Effector memory CD8-positive, alpha-beta T cell (primary cell): ENCODE results near the gene PGAP1.
"Not testable (repeated sequence)": the region's sequence is repeated elsewhere in the genome, so short reads cannot be mapped to it uniquely, and the experiment has no call there.

Experiments
- ATAC-seq: fragments of 150-1000 bp; cut with Tn5 transposase; replicated peaks from 2 replicates; pipeline ENCODE4 v1.10.0; 2021; ENCODE audit warnings: mild to moderate bottlenecking, moderate library complexity
- DNase-seq, 3 experiments: peaks; one replicate each; pipeline ENCODE4 v3.0.0; 2021
- H3K27ac Mint-ChIP-seq, 2 donors: one replicate each; pipeline ENCODE4 v1.8.0; 2022; ENCODE audit warnings: mild to moderate bottlenecking in 2 of 2, mixed read lengths in 2 of 2, moderate library complexity in 2 of 2
- H3K27me3 Mint-ChIP-seq, 2 donors: one replicate each; pipeline ENCODE4 v1.8.0; 2022; ENCODE audit warnings: mixed read lengths in 2 of 2
- H3K36me3 Mint-ChIP-seq: one replicate; pipeline ENCODE4 v1.8.0; 2022; ENCODE audit warnings: mild to moderate bottlenecking, moderate library complexity, mixed read lengths; ENCODE audit not compliant: insufficient read depth
- H3K4me1 Mint-ChIP-seq, 2 donors: one replicate each; pipeline ENCODE4 v1.8.0; 2022; ENCODE audit warnings: low read depth in 2 of 2, mixed read lengths in 2 of 2
- H3K4me3 Mint-ChIP-seq, 2 donors: one replicate each; pipeline ENCODE4 v1.8.0; 2022; ENCODE audit warnings: mild to moderate bottlenecking in 2 of 2, mixed read lengths in 2 of 2, moderate library complexity in 2 of 2
- H3K9me3 Mint-ChIP-seq, 2 donors: one replicate each; pipeline ENCODE4 v1.8.0; 2022; ENCODE audit warnings: mixed read lengths in 2 of 2

Gene PGAP1

GRCh38 chr2:196905365-196905764 lies 21.1 kb downstream of the PGAP1 start:
- not testable (repeated sequence) for H3K9me3 Mint-ChIP-seq, DNase-seq, H3K4me1 Mint-ChIP-seq, H3K36me3 Mint-ChIP-seq, ATAC-seq, H3K27ac Mint-ChIP-seq, H3K27me3 Mint-ChIP-seq
- peak overlapping the region in 1 of 2 donors; percentile 36 for H3K4me3 Mint-ChIP-seq

GRCh38 chr2:196902828-196903227 lies 23.7 kb downstream of the PGAP1 start:
- Mint-ChIP-seq H3K36me3 (no peaks in the 10 kb centered on the region), H3K27me3 (no peaks in the 10 kb centered on the region), H3K9me3 (no peaks in the 10 kb centered on the region), H3K4me3 (no peak overlapping the region), H3K27ac (no peak overlapping the region), H3K4me1 (no peaks in the 10 kb centered on the region)
- DNase-seq (no peak), ATAC-seq (no peak)

GRCh38 chr2:196900843-196901242 lies 25.7 kb downstream of the PGAP1 start:
- no peaks in the 10 kb centered on the region for H3K9me3 Mint-ChIP-seq
- no peaks in the 10 kb centered on the region for H3K27me3 Mint-ChIP-seq
- H3K4me3 Mint-ChIP-seq, result no peak overlapping the region
- H3K27ac Mint-ChIP-seq, result no peak overlapping the region
- no peaks in the 10 kb centered on the region for H3K4me1 Mint-ChIP-seq
- DNase-seq, result no peak
- ATAC-seq, result no peak
- peaks cover 5% of the 10 kb centered on the region for H3K36me3 Mint-ChIP-seq

GRCh38 chr2:196899976-196900375 lies 26.5 kb downstream of the PGAP1 start:
- no peaks in the 10 kb centered on the region for H3K9me3 Mint-ChIP-seq
- no peak overlapping the region for H3K4me3 Mint-ChIP-seq
- no peak for DNase-seq
- H3K4me1 Mint-ChIP-seq, result no peaks in the 10 kb centered on the region
- ATAC-seq, result no peak
- peaks cover 8% of the 10 kb centered on the region for H3K36me3 Mint-ChIP-seq
- no peak overlapping the region for H3K27ac Mint-ChIP-seq
- no peaks in the 10 kb centered on the region for H3K27me3 Mint-ChIP-seq

GRCh38 chr2:196891136-196891535 lies 35.4 kb downstream of the PGAP1 start:
- ATAC-seq (no peak), DNase-seq (no peak)
- H3K27me3 Mint-ChIP-seq, result no peaks in the 10 kb centered on the region
- no peak overlapping the region for H3K27ac Mint-ChIP-seq
- no peak overlapping the region for H3K4me3 Mint-ChIP-seq
- peaks cover 3% of the 10 kb centered on the region for H3K36me3 Mint-ChIP-seq
- H3K4me1 Mint-ChIP-seq, result no peaks in the 10 kb centered on the region
- H3K9me3 Mint-ChIP-seq, result no peaks in the 10 kb centered on the region

GRCh38 chr2:196887431-196887830 lies 39.1 kb downstream of the PGAP1 start:
- no peaks in the 10 kb centered on the region for H3K27me3 Mint-ChIP-seq
- H3K9me3 Mint-ChIP-seq, result no peaks in the 10 kb centered on the region
- DNase-seq, result no peak
- no peak overlapping the region for H3K27ac Mint-ChIP-seq
- no peak overlapping the region for H3K4me3 Mint-ChIP-seq
- ATAC-seq, result no peak
- H3K36me3 Mint-ChIP-seq, result peaks cover 5% of the 10 kb centered on the region
- H3K4me1 Mint-ChIP-seq, result no peaks in the 10 kb centered on the region

GRCh38 chr2:196884368-196884767 lies 42.1 kb downstream of the PGAP1 start:
- H3K27me3 Mint-ChIP-seq, result no peaks in the 10 kb centered on the region
- H3K36me3 Mint-ChIP-seq, result peaks cover 5% of the 10 kb centered on the region
- DNase-seq (no peak), ATAC-seq (no peak)
- no peak overlapping the region for H3K27ac Mint-ChIP-seq
- no peaks in the 10 kb centered on the region for H3K4me1 Mint-ChIP-seq
- no peak overlapping the region for H3K4me3 Mint-ChIP-seq
- H3K9me3 Mint-ChIP-seq, result no peaks in the 10 kb centered on the region

- H3K27ac Mint-ChIP-seq, result no peak overlapping the region
- ATAC-seq (no peak), DNase-seq (no peak)
- no peaks in the 10 kb centered on the region for H3K4me1 Mint-ChIP-seq
- no peak overlapping the region for H3K4me3 Mint-ChIP-seq
- no peaks in the 10 kb centered on the region for H3K9me3 Mint-ChIP-seq
- peaks cover 3% of the 10 kb centered on the region for H3K36me3 Mint-ChIP-seq
- no peaks in the 10 kb centered on the region for H3K27me3 Mint-ChIP-seq
Observed at GRCh38 chr2:196876364-196876763, 50.1 kb downstream of the PGAP1 start.

GRCh38 chr2:196875414-196875813 lies 51.1 kb downstream of the PGAP1 start:
- ATAC-seq, result no peak
- no peaks in the 10 kb centered on the region for H3K4me1 Mint-ChIP-seq
- H3K36me3 Mint-ChIP-seq, result peaks cover 3% of the 10 kb centered on the region
- no peak overlapping the region for H3K4me3 Mint-ChIP-seq
- no peaks in the 10 kb centered on the region for H3K9me3 Mint-ChIP-seq
- no peaks in the 10 kb centered on the region for H3K27me3 Mint-ChIP-seq
- DNase-seq, result no peak
- no peak overlapping the region for H3K27ac Mint-ChIP-seq

- Mint-ChIP-seq H3K4me1 (no peaks in the 10 kb centered on the region), H3K27ac (no peak overlapping the region), H3K27me3 (no peaks in the 10 kb centered on the region), H3K9me3 (no peaks in the 10 kb centered on the region), H3K4me3 (no peak overlapping the region), H3K36me3 (peaks cover 12% of the 10 kb centered on the region)
- ATAC-seq, result no peak
- DNase-seq, result no peak
Observed at GRCh38 chr2:196873511-196873910, 53.0 kb downstream of the PGAP1 start.

GRCh38 chr2:196854629-196855028 lies 71.9 kb downstream of the PGAP1 start:
- ATAC-seq, result no peak
- Mint-ChIP-seq H3K27ac (no peak overlapping the region), H3K9me3 (peaks cover 0 to 4% of the 10 kb centered on the region in 2 donors)

GRCh38 chr2:196853301-196854087 lies 73.0 kb downstream of the PGAP1 start:
- peaks cover 0 to 2% of the 10 kb centered on the region in 2 donors for H3K9me3 Mint-ChIP-seq
- peaks cover 2% of the 10 kb centered on the region for H3K36me3 Mint-ChIP-seq
- no peaks in the 10 kb centered on the region for H3K27me3 Mint-ChIP-seq
- no peak for ATAC-seq
- H3K4me1 Mint-ChIP-seq, result no peaks in the 10 kb centered on the region
- DNase-seq, result no peak
- H3K27ac Mint-ChIP-seq, result no peak overlapping the region
- no peak overlapping the region for H3K4me3 Mint-ChIP-seq

More at GRCh38 chr2:196854629-196855028, 71.9 kb downstream of the PGAP1 start:
- Mint-ChIP-seq H3K4me3 (no peak overlapping the region), H3K4me1 (no peaks in the 10 kb centered on the region), H3K36me3 (no peaks in the 10 kb centered on the region), H3K27me3 (no peaks in the 10 kb centered on the region)
- DNase-seq, result no peak

GRCh38 chr2:196851088-196851487 lies 75.4 kb downstream of the PGAP1 start:
- Mint-ChIP-seq H3K27me3 (no peaks in the 10 kb centered on the region), H3K9me3 (no peaks in the 10 kb centered on the region), H3K4me1 (peaks cover 4% of the 10 kb centered on the region in 2 donors), H3K4me3 (no peak overlapping the region), H3K36me3 (peaks cover 2% of the 10 kb centered on the region), H3K27ac (no peak overlapping the region)
- DNase-seq, result no peak
- ATAC-seq, result no peak

GRCh38 chr2:196849895-196850294 lies 76.6 kb downstream of the PGAP1 start:
- no peak for ATAC-seq
- no peaks in the 10 kb centered on the region for H3K9me3 Mint-ChIP-seq
- no peak for DNase-seq
- H3K36me3 Mint-ChIP-seq, result peaks cover 2% of the 10 kb centered on the region
- no peak overlapping the region for H3K4me3 Mint-ChIP-seq
- peaks cover 4% of the 10 kb centered on the region in 2 donors for H3K4me1 Mint-ChIP-seq
- no peaks in the 10 kb centered on the region for H3K27me3 Mint-ChIP-seq
- H3K27ac Mint-ChIP-seq, result no peak overlapping the region
